ENCODE data around the gene OR8D1. TPM values are rescaled to one million over a fixed set of nuclear protein-coding genes. Genes with fewer than 3 reads are reported as not detected.

Gene OR8D1
- total RNA-seq, 5 donors from 2014 or later (not counting 1 experiment from before 2014, with no cell fraction given) = not detected

- H3K36me3 ChIP-seq (ENCODE audit: control insufficient read depth in 2 of 2, extremely low read depth in 1 of 2, insufficient read depth in 1 of 2, low read length in 1 of 2) = no peaks in the 10 kb centered on the region
- Mint-ChIP-seq H3K27me3 (peaks cover 0 to 2% of the 10 kb centered on the region in 2 donors), H3K4me1 (no peaks in the 10 kb centered on the region), H3K4me3 (no peak overlapping the region), H3K36me3 (no peaks in the 10 kb centered on the region), H3K27ac (no peak overlapping the region), H3K9me3 (no peaks in the 10 kb centered on the region)
- WGBS (ENCODE audit: insufficient coverage) = 96% methylated on average over 3 of the region's 4 CpGs
- no peaks in the 10 kb centered on the region for H3K9me3 ChIP-seq
- ATAC-seq (replicated peaks in 1 of 4) (no peak), DNase-seq (no peak)
- CTCF ChIA-PET = no interaction called here
- H3K4me1 ChIP-seq (ENCODE audit: control insufficient read depth in 1 of 2, extremely low read depth in 1 of 2, insufficient read depth in 2 of 2, low read length in 2 of 2) = no peaks in the 10 kb centered on the region
- POLR2A ChIA-PET = no interaction called here
- H3K27me3 ChIP-seq (replicated peaks in 1 of 2; ENCODE audit: control insufficient read depth in 2 of 2, extremely low read depth in 1 of 2, insufficient read depth in 2 of 2, low read length in 1 of 2) = no peaks in the 10 kb centered on the region
- no peak overlapping the region for H3K27ac ChIP-seq (ENCODE audit: low read length)
- H3K4me3 ChIP-seq (ENCODE audit: control insufficient read depth in 1 of 2, extremely low read depth in 1 of 2, low read length in 1 of 2) = no peak overlapping the region
Observed at GRCh38 chr11:124313131-124313530, 618 bp downstream of the OR8D1 start.

DNA sequence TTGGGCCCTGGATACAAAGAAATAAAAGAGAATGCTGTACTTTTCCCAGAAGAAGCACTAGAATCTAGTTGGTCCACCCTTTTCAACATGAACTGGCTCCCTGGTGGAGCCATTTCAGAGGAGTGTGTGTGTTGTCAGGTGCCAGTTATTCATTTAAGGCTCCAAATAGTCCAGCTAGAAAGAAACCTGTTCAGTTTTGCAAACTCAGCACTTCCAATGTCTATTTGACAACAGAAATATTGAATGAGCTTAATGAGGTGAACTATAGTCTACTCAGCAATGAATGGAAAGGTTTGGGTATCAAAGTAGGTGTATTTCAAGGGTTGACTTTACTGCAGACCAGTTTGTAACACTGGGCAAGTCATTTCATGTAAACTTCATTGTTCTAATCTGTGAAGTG, 2.1 kb downstream of the OR8D1 start:
- Mint-ChIP-seq H3K36me3 (no peaks in the 10 kb centered on the region), H3K9me3 (no peaks in the 10 kb centered on the region), H3K27me3 (peaks cover 2 to 7% of the 10 kb centered on the region in 2 donors), H3K4me3 (no peak overlapping the region), H3K4me1 (no peaks in the 10 kb centered on the region), H3K27ac (no peak overlapping the region)
- H3K27me3 ChIP-seq (replicated peaks in 1 of 2; ENCODE audit: control insufficient read depth in 2 of 2, extremely low read depth in 1 of 2, insufficient read depth in 2 of 2, low read length in 1 of 2) = no peaks in the 10 kb centered on the region
- H3K27ac ChIP-seq (ENCODE audit: low read length) = no peak overlapping the region
- no peaks in the 10 kb centered on the region for H3K9me3 ChIP-seq
- H3K36me3 ChIP-seq (ENCODE audit: control insufficient read depth in 2 of 2, extremely low read depth in 1 of 2, insufficient read depth in 1 of 2, low read length in 1 of 2) = no peaks in the 10 kb centered on the region
- no peaks in the 10 kb centered on the region for H3K4me1 ChIP-seq (ENCODE audit: control insufficient read depth in 1 of 2, extremely low read depth in 1 of 2, insufficient read depth in 2 of 2, low read length in 2 of 2)
- POLR2A ChIA-PET = no interaction called here
- no peak for DNase-seq
- ATAC-seq (replicated peaks in 1 of 4) = no peak
- CTCF ChIA-PET = interaction anchor here in 1 of 2 donors (0.6 kb wide), 1 partner anchor 187 kb away, joined by 3 read pairs; no protein-coding TSS in a partner anchor
- H3K4me3 ChIP-seq (ENCODE audit: control insufficient read depth in 1 of 2, extremely low read depth in 1 of 2, low read length in 1 of 2) = no peak overlapping the region

DNA sequence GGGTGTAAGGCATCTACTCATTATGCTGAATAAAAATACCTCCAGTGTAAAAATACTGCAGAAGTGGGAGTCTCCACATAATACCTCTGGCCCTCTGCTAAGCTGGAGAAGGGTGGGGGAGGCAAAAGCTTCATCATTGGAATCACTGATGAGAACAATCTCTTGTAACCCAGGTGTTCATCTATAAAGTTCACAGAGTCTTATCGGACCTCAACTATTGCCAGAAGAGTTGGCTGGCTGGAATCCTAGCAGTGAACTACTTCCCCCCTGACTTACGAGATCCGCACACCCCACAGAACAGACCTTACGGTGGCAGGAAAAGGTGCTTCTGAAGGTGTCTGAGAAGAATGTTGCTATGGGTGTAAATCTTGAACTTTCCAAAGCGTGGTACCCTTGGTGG, 2.5 kb downstream of the OR8D1 start:
- no peak overlapping the region for H3K27ac Mint-ChIP-seq
- Histone ChIP-seq H3K27ac (ENCODE audit: low read length) (no peak overlapping the region), H3K9me3 (no peaks in the 10 kb centered on the region), H3K36me3 (ENCODE audit: control insufficient read depth in 2 of 2, extremely low read depth in 1 of 2, insufficient read depth in 1 of 2, low read length in 1 of 2) (no peaks in the 10 kb centered on the region), H3K27me3 (replicated peaks in 1 of 2; ENCODE audit: control insufficient read depth in 2 of 2, extremely low read depth in 1 of 2, insufficient read depth in 2 of 2, low read length in 1 of 2) (no peaks in the 10 kb centered on the region), H3K4me1 (ENCODE audit: control insufficient read depth in 1 of 2, extremely low read depth in 1 of 2, insufficient read depth in 2 of 2, low read length in 2 of 2) (no peaks in the 10 kb centered on the region), H3K4me3 (ENCODE audit: control insufficient read depth in 1 of 2, extremely low read depth in 1 of 2, low read length in 1 of 2) (no peak overlapping the region)
- H3K27me3 Mint-ChIP-seq = peaks cover 2 to 9% of the 10 kb centered on the region in 2 donors
- no peaks in the 10 kb centered on the region for H3K36me3 Mint-ChIP-seq
- ChIA-PET CTCF (interaction anchor here in 1 of 2 donors (0.6 kb wide), 1 partner anchor 188 kb away, joined by 3 read pairs; no protein-coding TSS in a partner anchor), POLR2A (no interaction called here)
- DNase-seq (no peak), ATAC-seq (replicated peaks in 1 of 4) (no peak)
- no peak overlapping the region for H3K4me3 Mint-ChIP-seq
- WGBS (ENCODE audit: insufficient coverage) = 57% methylated on average over 2 of the region's 5 CpGs
- no peaks in the 10 kb centered on the region for H3K9me3 Mint-ChIP-seq
- no peaks in the 10 kb centered on the region for H3K4me1 Mint-ChIP-seq

- Mint-ChIP-seq H3K27ac (no peak overlapping the region), H3K4me1 (no peaks in the 10 kb centered on the region), H3K4me3 (no peak overlapping the region), H3K36me3 (no peaks in the 10 kb centered on the region), H3K27me3 (peaks cover 2 to 9% of the 10 kb centered on the region in 2 donors), H3K9me3 (no peaks in the 10 kb centered on the region)
- DNase-seq = no peak
- CTCF ChIA-PET = no interaction called here
- no peaks in the 10 kb centered on the region for H3K36me3 ChIP-seq (ENCODE audit: control insufficient read depth in 2 of 2, extremely low read depth in 1 of 2, insufficient read depth in 1 of 2, low read length in 1 of 2)
- ATAC-seq (replicated peaks in 1 of 4) = no peak
- no peak overlapping the region for H3K27ac ChIP-seq (ENCODE audit: low read length)
- no peaks in the 10 kb centered on the region for H3K4me1 ChIP-seq (ENCODE audit: control insufficient read depth in 1 of 2, extremely low read depth in 1 of 2, insufficient read depth in 2 of 2, low read length in 2 of 2)
- POLR2A ChIA-PET = no interaction called here
- H3K27me3 ChIP-seq (replicated peaks in 1 of 2; ENCODE audit: control insufficient read depth in 2 of 2, extremely low read depth in 1 of 2, insufficient read depth in 2 of 2, low read length in 1 of 2) = no peaks in the 10 kb centered on the region
- H3K9me3 ChIP-seq = no peaks in the 10 kb centered on the region
- no peak overlapping the region for H3K4me3 ChIP-seq (ENCODE audit: control insufficient read depth in 1 of 2, extremely low read depth in 1 of 2, low read length in 1 of 2)
Observed at GRCh38 chr11:124310721-124311120, 3.0 kb downstream of the OR8D1 start.

DNA sequence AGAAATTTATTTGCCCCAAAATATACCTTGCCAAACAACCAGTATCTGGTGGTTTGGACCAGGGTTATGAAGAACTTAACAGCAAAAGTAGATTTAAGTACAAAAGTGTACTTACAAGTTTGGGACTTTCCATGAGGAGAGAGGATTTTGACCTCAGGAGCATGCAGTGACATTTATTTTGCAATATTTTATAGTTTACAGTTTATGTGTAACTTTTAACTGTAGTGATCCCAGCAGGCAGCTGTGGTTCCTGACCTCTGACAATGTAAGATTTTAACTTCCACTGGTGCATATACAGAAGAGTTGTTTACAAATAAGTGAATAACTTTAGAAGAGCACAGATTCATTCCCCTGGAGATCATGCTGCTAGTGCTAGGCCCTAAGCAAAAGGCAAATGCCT, 6.7 kb downstream of the OR8D1 start:
- Mint-ChIP-seq H3K27me3 (peaks cover 2 to 9% of the 10 kb centered on the region in 2 donors), H3K4me3 (no peak overlapping the region), H3K9me3 (no peaks in the 10 kb centered on the region), H3K27ac (no peak overlapping the region), H3K4me1 (no peaks in the 10 kb centered on the region), H3K36me3 (no peaks in the 10 kb centered on the region)
- Histone ChIP-seq H3K27ac (ENCODE audit: low read length) (no peak overlapping the region), H3K27me3 (replicated peaks in 1 of 2; ENCODE audit: control insufficient read depth in 2 of 2, extremely low read depth in 1 of 2, insufficient read depth in 2 of 2, low read length in 1 of 2) (no peaks in the 10 kb centered on the region), H3K4me1 (ENCODE audit: control insufficient read depth in 1 of 2, extremely low read depth in 1 of 2, insufficient read depth in 2 of 2, low read length in 2 of 2) (no peaks in the 10 kb centered on the region), H3K4me3 (ENCODE audit: control insufficient read depth in 1 of 2, extremely low read depth in 1 of 2, low read length in 1 of 2) (no peak overlapping the region), H3K9me3 (no peaks in the 10 kb centered on the region), H3K36me3 (ENCODE audit: control insufficient read depth in 2 of 2, extremely low read depth in 1 of 2, insufficient read depth in 1 of 2, low read length in 1 of 2) (no peaks in the 10 kb centered on the region)
- ChIA-PET POLR2A (no interaction called here), CTCF (interaction anchor here in 1 of 2 donors (0.6 kb wide), 1 partner anchor 491 kb away, joined by 3 read pairs; no protein-coding TSS in a partner anchor)
- ATAC-seq (replicated peaks in 1 of 4) (no peak), DNase-seq (no peak)

DNA sequence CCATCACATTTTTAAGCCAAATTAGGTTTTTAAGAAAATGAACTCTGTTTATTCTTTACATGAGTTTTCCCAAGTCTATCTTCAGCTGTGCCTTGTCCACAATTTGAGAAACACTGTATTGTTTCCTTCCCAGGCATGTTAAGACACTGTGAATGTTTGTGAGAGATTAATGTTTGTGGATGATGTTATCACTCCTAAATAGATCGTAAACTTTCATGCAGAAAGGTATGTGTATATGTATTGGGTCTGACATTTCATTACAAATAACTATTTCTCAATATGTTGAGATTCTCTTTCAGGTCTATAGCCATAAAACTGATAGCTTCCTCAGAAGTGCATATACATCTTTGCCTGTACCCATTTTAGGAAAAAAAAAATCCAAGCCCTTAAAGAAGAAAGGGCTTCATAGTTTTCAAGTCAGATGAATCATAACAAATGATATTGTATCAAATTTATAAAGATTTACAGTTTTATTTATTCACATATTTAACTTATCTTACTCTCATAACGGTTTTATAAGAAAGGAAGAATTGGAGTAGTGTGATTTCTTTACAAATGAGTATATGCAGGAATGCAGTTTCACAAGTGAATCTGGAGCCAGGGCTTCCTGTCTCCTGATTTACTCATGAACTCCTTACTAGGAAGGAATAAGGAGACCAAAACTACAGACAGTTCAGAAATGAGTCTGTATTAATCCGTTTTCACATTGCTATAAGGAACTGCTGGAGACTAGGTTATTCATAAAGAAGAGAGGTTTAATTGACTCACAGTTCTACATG, 11.2 kb downstream of the OR8D1 start:
- no peaks in the 10 kb centered on the region for H3K27me3 ChIP-seq (replicated peaks in 1 of 2; ENCODE audit: control insufficient read depth in 2 of 2, extremely low read depth in 1 of 2, insufficient read depth in 2 of 2, low read length in 1 of 2)
- DNase-seq = no peak
- no peak overlapping the region for H3K4me3 Mint-ChIP-seq
- POLR2A ChIA-PET = no interaction called here
- CTCF ChIA-PET = interaction anchor here in 1 of 2 donors (0.5 kb wide), 1 partner anchor 40 kb away, joined by 3 read pairs; no protein-coding TSS in a partner anchor
- no peak for ATAC-seq (replicated peaks in 1 of 4)
- H3K9me3 ChIP-seq = no peaks in the 10 kb centered on the region
- WGBS (ENCODE audit: insufficient coverage) = no CpG with 5 or more reads among the region's 3 CpGs
- no peaks in the 10 kb centered on the region for H3K4me1 Mint-ChIP-seq
- no peak overlapping the region for H3K27ac Mint-ChIP-seq
- no peaks in the 10 kb centered on the region for H3K36me3 Mint-ChIP-seq
- no peak overlapping the region for H3K27ac ChIP-seq (ENCODE audit: low read length)
- peaks cover 0 to 3% (median 0%) of the 10 kb centered on the region in 3 donors for H3K9me3 Mint-ChIP-seq
- H3K4me3 ChIP-seq (ENCODE audit: control insufficient read depth in 1 of 2, extremely low read depth in 1 of 2, low read length in 1 of 2) = no peak overlapping the region
- peaks cover 0 to 9% of the 10 kb centered on the region in 2 donors for H3K27me3 Mint-ChIP-seq
- H3K36me3 ChIP-seq (ENCODE audit: control insufficient read depth in 2 of 2, extremely low read depth in 1 of 2, insufficient read depth in 1 of 2, low read length in 1 of 2) = no peaks in the 10 kb centered on the region
- no peaks in the 10 kb centered on the region for H3K4me1 ChIP-seq (ENCODE audit: control insufficient read depth in 1 of 2, extremely low read depth in 1 of 2, insufficient read depth in 2 of 2, low read length in 2 of 2)

Data from T-cell (primary cell).